HepG2 (cell line): ENCODE results near the gene ACAA2. TPM values are rescaled to one million over a fixed set of nuclear protein-coding genes. Genes with fewer than 3 reads are reported as not detected.

Experiments used
- ATAD3A ChIP-seq: sonication (generic); formaldehyde crosslinking; IDR thresholded peaks from 2 replicates; pipeline ENCODE4 v1.4.0; 2020; ENCODE audit warnings: missing genetic modification reagents
- KDM5A ChIP-seq: fragments of 200-600 bp; sonication (generic); IDR thresholded peaks from 2 replicates; pipeline ENCODE4 v1.7.0; 2018; ENCODE audit warnings: antibody characterized with exemption, mild to moderate bottlenecking, low read length, borderline replicate concordance
- MTA1 ChIP-seq: sonication (generic); formaldehyde crosslinking; IDR thresholded peaks from 2 replicates; pipeline ENCODE4 v1.4.0; 2020; ENCODE audit warnings: missing genetic modification reagents, mild to moderate bottlenecking, borderline replicate concordance
- NFYC ChIP-seq: IDR thresholded peaks from 2 replicates; pipeline ENCODE4 v1.6.1; 2016; ENCODE audit warnings: missing genetic modification reagents, missing compliant biosample characterization
- NONO ChIP-seq, 2 experiments: fragments of 450-650 bp in 1 of 2; sonication (generic) in 1 of 2; formaldehyde crosslinking in 1 of 2; IDR thresholded peaks in 1 of 2; conservative IDR thresholded peaks in 1 of 2; 2 replicates each; pipeline versions ENCODE4 v1.6.1 to v1.8.0; 2017 to 2022; ENCODE audit warnings: mild to moderate bottlenecking in 1 of 2, missing genetic modification reagents in 1 of 2, moderate library complexity in 1 of 2
- PAWR ChIP-seq: sonication (generic); formaldehyde crosslinking; IDR thresholded peaks from 2 replicates; pipeline ENCODE4 v1.4.0; 2020; ENCODE audit warnings: missing genetic modification reagents, mild to moderate bottlenecking, borderline replicate concordance
- PHF5A ChIP-seq: IDR thresholded peaks from one replicate; pipeline ENCODE4 v1.6.1; 2018; ENCODE audit warnings: low read depth, missing genetic modification reagents; ENCODE audit not compliant: unreplicated experiment
- PTBP1 ChIP-seq: fragments of 200-400 bp; formaldehyde crosslinking; IDR thresholded peaks from 2 replicates; pipeline ENCODE4 v1.6.1; 2018; ENCODE audit warnings: low read length, low read depth; ENCODE audit not compliant: poor library complexity, severe bottlenecking
- RFX5 ChIP-seq: IDR thresholded peaks from 2 replicates; pipeline ENCODE4 v1.6.1; 2011; ENCODE audit warnings: low read depth, low read length, improper control_type of control experiment
- SATB2 ChIP-seq: sonication (generic); formaldehyde crosslinking; IDR thresholded peaks from 2 replicates; pipeline ENCODE4 v1.5.0; 2020; ENCODE audit warnings: missing genetic modification reagents
- SIN3B ChIP-seq: fragments of 150-350 bp; IDR thresholded peaks from 2 replicates; pipeline ENCODE4 v1.6.1; 2014; ENCODE audit warnings: low read length
- SP4 ChIP-seq: sonication (generic); formaldehyde crosslinking; IDR thresholded peaks from 2 replicates; pipeline ENCODE4 v1.8.1; 2023; ENCODE audit warnings: mild to moderate bottlenecking, missing genetic modification reagents
- ZBTB38 ChIP-seq: sonication (generic); formaldehyde crosslinking; IDR thresholded peaks from 2 replicates; pipeline ENCODE4 v1.5.1; 2020; ENCODE audit warnings: mild to moderate bottlenecking, missing genetic modification reagents
- ZFP62 ChIP-seq: sonication (generic); formaldehyde crosslinking; IDR thresholded peaks from 2 replicates; pipeline ENCODE4 v1.4.0; 2020; ENCODE audit warnings: missing genetic modification reagents
- ZNF260 ChIP-seq: sonication (generic); formaldehyde crosslinking; IDR thresholded peaks from 2 replicates; pipeline ENCODE4 v1.4.0; 2020; ENCODE audit warnings: missing genetic modification reagents, low read depth, mild to moderate bottlenecking, borderline replicate concordance
- ZNF30 ChIP-seq: sonication (generic); formaldehyde crosslinking; IDR thresholded peaks from 2 replicates; pipeline ENCODE4 v1.5.0; 2020; ENCODE audit warnings: mild to moderate bottlenecking, missing genetic modification reagents
- ZNF468 ChIP-seq: sonication (generic); formaldehyde crosslinking; IDR thresholded peaks from 2 replicates; pipeline ENCODE4 v1.8.0; 2022; ENCODE audit warnings: mild to moderate bottlenecking, moderate library complexity, missing genetic modification reagents
- ZNF552 ChIP-seq: sonication (generic); formaldehyde crosslinking; IDR thresholded peaks from 2 replicates; pipeline ENCODE4 v1.9.0; 2022; ENCODE audit warnings: missing genetic modification reagents, mild to moderate bottlenecking, borderline replicate concordance
- ZNF556 ChIP-seq: sonication (generic); formaldehyde crosslinking; IDR thresholded peaks from 2 replicates; pipeline ENCODE4 v1.4.0; 2020; ENCODE audit warnings: mild to moderate bottlenecking, missing genetic modification reagents, borderline replicate concordance
- ZNF558 ChIP-seq: sonication (generic); formaldehyde crosslinking; IDR thresholded peaks from 2 replicates; pipeline ENCODE4 v1.9.0; 2022; ENCODE audit warnings: mild to moderate bottlenecking, missing genetic modification reagents, borderline replicate concordance
- ZNF563 ChIP-seq: sonication (generic); formaldehyde crosslinking; IDR thresholded peaks from 2 replicates; pipeline ENCODE4 v1.8.0; 2022; ENCODE audit warnings: mild to moderate bottlenecking, moderate library complexity, missing genetic modification reagents
- ZNF747 ChIP-seq: sonication (generic); formaldehyde crosslinking; IDR thresholded peaks from 2 replicates; pipeline ENCODE4 v1.8.1; 2023; ENCODE audit warnings: missing genetic modification reagents, mild to moderate bottlenecking, borderline replicate concordance
- polyA plus RNA-seq, 8 experiments: library from polyadenylated mRNA; depleted of rRNA in 3 of 8; stranded (reverse) in 7 of 8; unstranded in 1 of 8; fragments of >200 nt; fragmentation: Illumina TruSeq in 4 of 8; extraction: Trizol in 4 of 8; gene quantifications; 2 replicates each; pipeline versions ENCODE4 v1.2.1 to v1.2.3, GENCODE V29; 2011 to 2016; ENCODE audit warnings: low read depth in 4 of 8, missing spikeins in 1 of 8, mixed read lengths in 1 of 8; ENCODE audit not compliant: insufficient read depth in 1 of 8
- total RNA-seq, 5 experiments: library from RNA; depleted of rRNA; stranded (reverse); fragments of >200 nt; fragmentation: Illumina TruSeq; extraction: Trizol; gene quantifications; 2 replicates each; pipeline ENCODE4 v1.2.3, GENCODE V29; 2016; ENCODE audit warnings: low read depth in 1 of 5
- TF ChIP-seq, protein P1 (sequence below): sonication (generic); formaldehyde crosslinking; IDR thresholded peaks from 2 replicates; pipeline ENCODE4 v1.4.0; 2020; ENCODE audit warnings: mild to moderate bottlenecking, missing genetic modification reagents
- TF ChIP-seq, protein P2 (sequence below): sonication (generic); formaldehyde crosslinking; IDR thresholded peaks from 2 replicates; pipeline ENCODE4 v1.4.0; 2020; ENCODE audit warnings: missing genetic modification reagents
- TF ChIP-seq, protein P3 (sequence below): sonication (generic); formaldehyde crosslinking; IDR thresholded peaks from 2 replicates; pipeline ENCODE4 v1.4.0; 2020; ENCODE audit warnings: missing genetic modification reagents, borderline replicate concordance

Gene ACAA2
- total and polyA plus RNA-seq, 2 of the 13 experiments (the other 11 are each of a cell fraction or from before 2014, with no cell fraction given), result 51.6 to 182 TPM

DNA sequence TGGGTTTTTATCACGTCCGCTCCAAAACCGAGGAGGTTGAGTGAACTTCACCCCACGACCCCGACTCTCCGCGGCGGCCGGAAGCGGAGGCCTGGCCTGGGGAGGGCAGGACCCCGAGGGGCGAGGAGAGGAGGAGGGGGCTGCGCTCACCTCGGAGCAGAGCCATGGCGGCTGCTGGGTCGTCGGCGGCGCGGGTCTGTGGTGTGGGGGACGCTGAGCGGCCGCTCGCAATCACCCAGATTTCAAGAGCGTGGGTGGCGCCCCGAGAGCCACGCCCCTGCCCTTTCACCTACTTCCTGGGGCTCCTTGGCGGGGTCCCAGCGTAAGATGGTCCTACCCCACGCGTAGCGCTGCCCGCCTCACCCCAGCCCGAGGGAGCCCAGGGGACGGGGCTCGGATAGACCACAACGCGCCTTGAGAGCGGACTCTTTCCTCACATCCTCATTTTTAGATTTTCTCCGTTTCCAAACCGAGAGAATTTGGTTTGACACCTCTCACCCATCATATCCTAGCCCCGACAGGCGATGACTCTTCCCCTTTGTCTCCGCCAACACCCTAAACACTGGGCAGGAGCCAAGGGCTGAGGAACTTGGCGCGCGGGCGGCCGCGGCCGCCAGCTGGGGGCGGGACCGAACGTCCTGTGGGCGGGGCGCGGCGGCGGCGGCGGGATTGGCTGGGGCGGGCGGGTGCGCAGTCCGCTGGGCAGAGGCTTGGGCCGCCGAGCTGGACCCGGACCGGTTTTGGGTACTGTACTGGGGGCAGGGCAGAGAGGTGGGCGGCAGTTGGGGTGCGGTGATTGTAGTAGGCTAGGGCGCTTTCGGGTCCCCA, at the start of gene ACAA2 (continued):
- TF ChIP-seq, protein P1, sequence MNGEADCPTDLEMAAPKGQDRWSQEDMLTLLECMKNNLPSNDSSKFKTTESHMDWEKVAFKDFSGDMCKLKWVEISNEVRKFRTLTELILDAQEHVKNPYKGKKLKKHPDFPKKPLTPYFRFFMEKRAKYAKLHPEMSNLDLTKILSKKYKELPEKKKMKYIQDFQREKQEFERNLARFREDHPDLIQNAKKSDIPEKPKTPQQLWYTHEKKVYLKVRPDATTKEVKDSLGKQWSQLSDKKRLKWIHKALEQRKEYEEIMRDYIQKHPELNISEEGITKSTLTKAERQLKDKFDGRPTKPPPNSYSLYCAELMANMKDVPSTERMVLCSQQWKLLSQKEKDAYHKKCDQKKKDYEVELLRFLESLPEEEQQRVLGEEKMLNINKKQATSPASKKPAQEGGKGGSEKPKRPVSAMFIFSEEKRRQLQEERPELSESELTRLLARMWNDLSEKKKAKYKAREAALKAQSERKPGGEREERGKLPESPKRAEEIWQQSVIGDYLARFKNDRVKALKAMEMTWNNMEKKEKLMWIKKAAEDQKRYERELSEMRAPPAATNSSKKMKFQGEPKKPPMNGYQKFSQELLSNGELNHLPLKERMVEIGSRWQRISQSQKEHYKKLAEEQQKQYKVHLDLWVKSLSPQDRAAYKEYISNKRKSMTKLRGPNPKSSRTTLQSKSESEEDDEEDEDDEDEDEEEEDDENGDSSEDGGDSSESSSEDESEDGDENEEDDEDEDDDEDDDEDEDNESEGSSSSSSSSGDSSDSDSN, result peak; percentile 55; the same call in 1 of the 2 replicates
- TF ChIP-seq, protein P2, sequence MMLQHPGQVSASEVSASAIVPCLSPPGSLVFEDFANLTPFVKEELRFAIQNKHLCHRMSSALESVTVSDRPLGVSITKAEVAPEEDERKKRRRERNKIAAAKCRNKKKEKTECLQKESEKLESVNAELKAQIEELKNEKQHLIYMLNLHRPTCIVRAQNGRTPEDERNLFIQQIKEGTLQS (CRISPR knock-in tag), result no peak
- TF ChIP-seq ZNF747 (CRISPR knock-in tag), result no peak
- no peak for TF ChIP-seq ZNF468 (CRISPR knock-in tag)
- TF ChIP-seq ZNF552 (CRISPR knock-in tag), result 0 out of 2 replicates have a peak, but pooled peaks have one; percentile 18
- no peak; the same call in 1 of the 2 replicates for TF ChIP-seq ZNF556 (CRISPR knock-in tag)
- TF ChIP-seq ZNF558 (CRISPR knock-in tag), result 0 out of 2 replicates have a peak, but pooled peaks have one; percentile 5
- no peak for TF ChIP-seq SATB2 (CRISPR knock-in tag)
- peak; percentile 58; the same call in 1 of the 2 replicates for TF ChIP-seq KDM5A
- TF ChIP-seq NONO (IDR thresholded peaks at IDR 0.05), result no peak
- peak; percentile 69 for TF ChIP-seq NONO (CRISPR knock-in tag; conservative IDR thresholded peaks at IDR 0.05)
- TF ChIP-seq RFX5, result no peak
- no peak for TF ChIP-seq ZFP62 (CRISPR knock-in tag)
- TF ChIP-seq PHF5A, result no peak
- TF ChIP-seq SP4 (CRISPR knock-in tag), result no peak
- TF ChIP-seq, protein P3, sequence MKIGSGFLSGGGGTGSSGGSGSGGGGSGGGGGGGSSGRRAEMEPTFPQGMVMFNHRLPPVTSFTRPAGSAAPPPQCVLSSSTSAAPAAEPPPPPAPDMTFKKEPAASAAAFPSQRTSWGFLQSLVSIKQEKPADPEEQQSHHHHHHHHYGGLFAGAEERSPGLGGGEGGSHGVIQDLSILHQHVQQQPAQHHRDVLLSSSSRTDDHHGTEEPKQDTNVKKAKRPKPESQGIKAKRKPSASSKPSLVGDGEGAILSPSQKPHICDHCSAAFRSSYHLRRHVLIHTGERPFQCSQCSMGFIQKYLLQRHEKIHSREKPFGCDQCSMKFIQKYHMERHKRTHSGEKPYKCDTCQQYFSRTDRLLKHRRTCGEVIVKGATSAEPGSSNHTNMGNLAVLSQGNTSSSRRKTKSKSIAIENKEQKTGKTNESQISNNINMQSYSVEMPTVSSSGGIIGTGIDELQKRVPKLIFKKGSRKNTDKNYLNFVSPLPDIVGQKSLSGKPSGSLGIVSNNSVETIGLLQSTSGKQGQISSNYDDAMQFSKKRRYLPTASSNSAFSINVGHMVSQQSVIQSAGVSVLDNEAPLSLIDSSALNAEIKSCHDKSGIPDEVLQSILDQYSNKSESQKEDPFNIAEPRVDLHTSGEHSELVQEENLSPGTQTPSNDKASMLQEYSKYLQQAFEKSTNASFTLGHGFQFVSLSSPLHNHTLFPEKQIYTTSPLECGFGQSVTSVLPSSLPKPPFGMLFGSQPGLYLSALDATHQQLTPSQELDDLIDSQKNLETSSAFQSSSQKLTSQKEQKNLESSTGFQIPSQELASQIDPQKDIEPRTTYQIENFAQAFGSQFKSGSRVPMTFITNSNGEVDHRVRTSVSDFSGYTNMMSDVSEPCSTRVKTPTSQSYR (CRISPR knock-in tag), result peak; percentile 41
- TF ChIP-seq ZNF30 (CRISPR knock-in tag), result no peak
- TF ChIP-seq SIN3B, result no peak
- no peak for TF ChIP-seq PAWR (CRISPR knock-in tag)
- TF ChIP-seq MTA1 (CRISPR knock-in tag), result no peak
- peak; percentile 32 for TF ChIP-seq ZNF563 (CRISPR knock-in tag)
- TF ChIP-seq PTBP1, result no peak
- no peak for TF ChIP-seq ZNF260 (CRISPR knock-in tag)
- no peak for TF ChIP-seq ATAD3A (CRISPR knock-in tag)
- TF ChIP-seq NFYC (CRISPR knock-in tag), result no peak
- TF ChIP-seq ZBTB38, result peak; percentile 30; the same call in 1 of the 2 replicates
